GM19025 (cell line): ENCODE measurements around the gene IGF2.

Source experiments
- ATAC-seq: cut with Tn5 transposase; IDR thresholded peaks from one replicate; pipeline ENCODE4 v1.9.1; 2021; ENCODE audit warnings: mild to moderate bottlenecking, low read depth, moderate library complexity; ENCODE audit not compliant: unreplicated experiment

Gene IGF2

GRCh38 chr11:2105511-2105910 lies 33.7 kb downstream of the IGF2 start:
- ATAC-seq: no peak

- no peak for ATAC-seq
These were observed 34.4 kb downstream of the IGF2 start for GRCh38 chr11:2104524-2105440.

GRCh38 chr11:2103668-2104523 lies 35.3 kb downstream of the IGF2 start:
- no peak for ATAC-seq

GRCh38 chr11:2102883-2103213 lies 36.3 kb downstream of the IGF2 start:
- no peak for ATAC-seq

GRCh38 chr11:2102132-2102882 lies 36.9 kb downstream of the IGF2 start:
- ATAC-seq: no peak

- no peak for ATAC-seq
These were observed 38.0 kb downstream of the IGF2 start for GRCh38 chr11:2101171-2101675.

- no peak for ATAC-seq
These were observed 38.6 kb downstream of the IGF2 start for GRCh38 chr11:2100361-2101170.

GRCh38 chr11:2099516-2100349 lies 39.5 kb downstream of the IGF2 start:
- no peak for ATAC-seq

GRCh38 chr11:2098691-2099515 lies 40.3 kb downstream of the IGF2 start:
- no peak for ATAC-seq

- ATAC-seq: no peak
These were observed 41.0 kb downstream of the IGF2 start for GRCh38 chr11:2097998-2098690.

- ATAC-seq: no peak
These were observed 41.7 kb downstream of the IGF2 start for GRCh38 chr11:2097356-2097997.

- no peak for ATAC-seq
These were observed 42.3 kb downstream of the IGF2 start for GRCh38 chr11:2096919-2097301.

GRCh38 chr11:2096011-2096918 lies 42.9 kb downstream of the IGF2 start:
- no peak for ATAC-seq

GRCh38 chr11:2095542-2095941 lies 43.6 kb downstream of the IGF2 start:
- ATAC-seq: no peak

GRCh38 chr11:2095198-2095520 lies 44.0 kb downstream of the IGF2 start:
- ATAC-seq: no peak
